K562 (cell line): ENCODE data around the gene KIF5A. TPM values are rescaled to one million over a fixed set of nuclear protein-coding genes. Genes with fewer than 3 reads are reported as not detected.
A peak's percentile ranks its signal among the peaks of the same experiment; 100 is the strongest.

Experiments used
- CREM ChIP-seq: IDR thresholded peaks from 2 replicates; pipeline ENCODE4 v1.6.1; 2014; ENCODE audit warnings: antibody characterized with exemption, low read depth
- FOXO4 ChIP-seq: fragments of 450-650 bp; formaldehyde crosslinking; IDR thresholded peaks from 2 replicates; pipeline ENCODE4 v1.4.0; 2020; ENCODE audit warnings: mild to moderate bottlenecking, moderate library complexity
- HDAC2 ChIP-seq: fragments of 450-650 bp; IDR thresholded peaks from 2 replicates; pipeline ENCODE4 v1.6.1; 2016; ENCODE audit warnings: mild to moderate bottlenecking
- HMG20A ChIP-seq: fragments of 450-650 bp; formaldehyde crosslinking; conservative IDR thresholded peaks from 2 replicates; pipeline ENCODE4 v1.4.0; 2020; ENCODE audit warnings: mild to moderate bottlenecking, mixed read lengths
- HMGN3 ChIP-seq: IDR thresholded peaks from 2 replicates; pipeline ENCODE4 v1.6.1; 2011; ENCODE audit warnings: borderline replicate concordance, low read depth, mild to moderate bottlenecking, mixed read lengths, low read length; ENCODE audit not compliant: insufficient read length; ENCODE audit errors: extremely low read depth
- MED1 ChIP-seq: sonication (generic); formaldehyde crosslinking; IDR thresholded peaks from 2 replicates; pipeline ENCODE4 v1.8.1; 2023; ENCODE audit warnings: missing genetic modification reagents, borderline replicate concordance
- MTA3 ChIP-seq: fragments of 450-650 bp; formaldehyde crosslinking; IDR thresholded peaks from 2 replicates; pipeline ENCODE4 v1.6.1; 2017; ENCODE audit warnings: mild to moderate bottlenecking, borderline replicate concordance
- NFIX ChIP-seq: fragments of 250-450 bp; sonication (Bioruptor Pico); IDR thresholded peaks from 2 replicates; pipeline ENCODE4 v1.4.0; 2020; ENCODE audit warnings: low read depth, mild to moderate bottlenecking, moderate library complexity
- NR2C1 ChIP-seq, 2 experiments: fragments of 450-650 bp; IDR thresholded peaks; 2 replicates each; pipeline ENCODE4 v1.6.1; 2017; ENCODE audit warnings: mild to moderate bottlenecking in 2 of 2, antibody characterized with exemption in 1 of 2, inconsistent platforms in 1 of 2, missing compliant biosample characterization in 1 of 2, missing genetic modification characterization in 1 of 2
- NRF1 ChIP-seq, 2 experiments: fragments of 450-650 bp; IDR thresholded peaks in 1 of 2; conservative IDR thresholded peaks in 1 of 2; 2 replicates each; pipeline ENCODE4 v1.6.1; 2014; ENCODE audit warnings: mild to moderate bottlenecking in 2 of 2
- PKNOX1 ChIP-seq: fragments of 450-650 bp; IDR thresholded peaks from 2 replicates; pipeline ENCODE4 v1.6.1; 2016
- RAD21 ChIP-seq, 2 experiments: fragments of 250-450 bp in 1 of 2; fragments of 450-650 bp in 1 of 2; sonication (Bioruptor Pico) in 1 of 2; formaldehyde crosslinking in 1 of 2; IDR thresholded peaks in 1 of 2; conservative IDR thresholded peaks in 1 of 2; 2 replicates each; pipeline versions ENCODE4 v1.4.0 to v1.8.0; 2020 to 2022; ENCODE audit warnings: mild to moderate bottlenecking in 2 of 2, moderate library complexity in 1 of 2
- RHOXF2B ChIP-seq: fragments of 250-450 bp; sonication (Bioruptor Pico); conservative IDR thresholded peaks from 2 replicates; pipeline ENCODE4 v1.5.1; 2021
- ZNF12 ChIP-seq: sonication (generic); formaldehyde crosslinking; IDR thresholded peaks from 2 replicates; pipeline ENCODE4 v1.4.0; 2020; ENCODE audit warnings: mild to moderate bottlenecking, missing genetic modification reagents
- ZNF253 ChIP-seq: fragments of 250-450 bp; sonication (Bioruptor Pico); conservative IDR thresholded peaks from 2 replicates; pipeline ENCODE4 v1.6.1; 2021; ENCODE audit warnings: mild to moderate bottlenecking
- ZNF561 ChIP-seq: fragments of 450-650 bp; formaldehyde crosslinking; conservative IDR thresholded peaks from 2 replicates; pipeline ENCODE4 v1.4.0; 2020; ENCODE audit warnings: mild to moderate bottlenecking, moderate library complexity
- ZNF75A ChIP-seq: fragments of 450-650 bp; formaldehyde crosslinking; IDR thresholded peaks from 2 replicates; pipeline ENCODE4 v1.4.0; 2020; ENCODE audit warnings: mild to moderate bottlenecking
- polyA plus RNA-seq, 8 experiments: library from polyadenylated mRNA; depleted of rRNA in 4 of 8; stranded (reverse) in 5 of 8; unstranded in 3 of 8; fragments of >200 nt; fragmentation: Nextera tagmentation in 2 of 8; fragmentation: Illumina TruSeq in 1 of 8; extraction: Ambion mirVana in 2 of 8; extraction: Trizol in 1 of 8; gene quantifications; 2 replicates each; pipeline versions ENCODE4 v1.2.1 to v1.2.3, GENCODE V29; 2011 to 2014; ENCODE audit warnings: inconsistent platforms in 1 of 8, missing spikeins in 1 of 8
- total RNA-seq, 7 experiments: library from RNA; depleted of rRNA in 6 of 7; stranded (reverse); fragments of >200 nt in 6 of 7; fragmentation: Illumina TruSeq in 2 of 7; extraction: Trizol in 2 of 7; gene quantifications; 2 replicates each; pipeline versions ENCODE4 v1.2.1 to v1.2.3, GENCODE V29; 2011 to 2021; ENCODE audit warnings: low replicate concordance in 1 of 7
- TF ChIP-seq, protein P1 (sequence below): fragments of 150-350 bp; IDR thresholded peaks from 2 replicates; pipeline ENCODE4 v1.6.1; 2014; ENCODE audit warnings: low read depth, mild to moderate bottlenecking, low read length, borderline replicate concordance
- TF ChIP-seq, protein P2 (sequence below): fragments of 450-650 bp; IDR thresholded peaks from 2 replicates; pipeline ENCODE4 v1.6.1; 2016; ENCODE audit warnings: mild to moderate bottlenecking

Gene KIF5A
- total and polyA plus RNA-seq, 9 of the 15 experiments (the other 6 are each of a cell fraction or from before 2014, with no cell fraction given), result 3.4 to 17.7 (median 8.0) TPM

DNA sequence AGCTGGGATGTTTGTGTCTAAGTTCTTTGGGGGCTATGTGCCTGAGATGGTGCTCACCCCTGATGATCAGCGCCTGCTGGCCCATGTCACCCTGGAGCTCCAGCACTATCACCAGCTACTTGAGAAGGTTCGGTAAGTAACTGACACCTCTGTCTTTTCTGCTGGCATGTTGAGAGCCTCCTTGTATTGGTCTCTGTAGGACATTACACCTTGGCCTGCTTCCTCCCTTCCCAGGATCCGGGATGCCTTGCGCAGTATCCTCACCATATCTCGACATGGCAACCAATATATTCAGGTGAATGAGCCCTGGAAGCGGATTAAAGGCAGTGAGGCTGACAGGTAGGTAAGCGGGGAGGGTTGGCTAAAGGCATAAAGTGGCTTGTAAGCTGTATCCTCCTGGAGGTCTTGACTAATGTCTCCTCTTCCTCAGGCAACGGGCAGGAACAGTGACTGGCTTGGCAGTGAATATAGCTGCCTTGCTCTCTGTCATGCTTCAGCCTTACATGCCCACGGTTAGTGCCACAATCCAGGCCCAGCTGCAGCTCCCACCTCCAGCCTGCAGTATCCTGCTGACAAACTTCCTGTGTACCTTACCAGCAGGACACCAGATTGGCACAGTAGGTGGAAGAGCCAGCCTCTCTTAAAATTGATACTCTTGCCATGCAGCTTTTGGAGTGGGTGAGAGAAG is 35.0 kb upstream of the KIF5A start (continued):
- TF ChIP-seq, protein P1, sequence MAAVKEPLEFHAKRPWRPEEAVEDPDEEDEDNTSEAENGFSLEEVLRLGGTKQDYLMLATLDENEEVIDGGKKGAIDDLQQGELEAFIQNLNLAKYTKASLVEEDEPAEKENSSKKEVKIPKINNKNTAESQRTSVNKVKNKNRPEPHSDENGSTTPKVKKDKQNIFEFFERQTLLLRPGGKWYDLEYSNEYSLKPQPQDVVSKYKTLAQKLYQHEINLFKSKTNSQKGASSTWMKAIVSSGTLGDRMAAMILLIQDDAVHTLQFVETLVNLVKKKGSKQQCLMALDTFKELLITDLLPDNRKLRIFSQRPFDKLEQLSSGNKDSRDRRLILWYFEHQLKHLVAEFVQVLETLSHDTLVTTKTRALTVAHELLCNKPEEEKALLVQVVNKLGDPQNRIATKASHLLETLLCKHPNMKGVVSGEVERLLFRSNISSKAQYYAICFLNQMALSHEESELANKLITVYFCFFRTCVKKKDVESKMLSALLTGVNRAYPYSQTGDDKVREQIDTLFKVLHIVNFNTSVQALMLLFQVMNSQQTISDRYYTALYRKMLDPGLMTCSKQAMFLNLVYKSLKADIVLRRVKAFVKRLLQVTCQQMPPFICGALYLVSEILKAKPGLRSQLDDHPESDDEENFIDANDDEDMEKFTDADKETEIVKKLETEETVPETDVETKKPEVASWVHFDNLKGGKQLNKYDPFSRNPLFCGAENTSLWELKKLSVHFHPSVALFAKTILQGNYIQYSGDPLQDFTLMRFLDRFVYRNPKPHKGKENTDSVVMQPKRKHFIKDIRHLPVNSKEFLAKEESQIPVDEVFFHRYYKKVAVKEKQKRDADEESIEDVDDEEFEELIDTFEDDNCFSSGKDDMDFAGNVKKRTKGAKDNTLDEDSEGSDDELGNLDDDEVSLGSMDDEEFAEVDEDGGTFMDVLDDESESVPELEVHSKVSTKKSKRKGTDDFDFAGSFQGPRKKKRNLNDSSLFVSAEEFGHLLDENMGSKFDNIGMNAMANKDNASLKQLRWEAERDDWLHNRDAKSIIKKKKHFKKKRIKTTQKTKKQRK, result no peak
- TF ChIP-seq HMGN3, result no peak
- no peak for TF ChIP-seq RAD21 (CRISPR knock-in tag; conservative IDR thresholded peaks at IDR 0.05 in 1 of 2, IDR thresholded peaks at IDR 0.05 in 1 of 2)
- TF ChIP-seq NR2C1 (IDR thresholded peaks at IDR 0.05), result no peak
- no peak for TF ChIP-seq NR2C1 (tag; IDR thresholded peaks at IDR 0.05)
- TF ChIP-seq MTA3, result peak; percentile 41; the same call in 1 of the 2 replicates
- TF ChIP-seq, protein P2, sequence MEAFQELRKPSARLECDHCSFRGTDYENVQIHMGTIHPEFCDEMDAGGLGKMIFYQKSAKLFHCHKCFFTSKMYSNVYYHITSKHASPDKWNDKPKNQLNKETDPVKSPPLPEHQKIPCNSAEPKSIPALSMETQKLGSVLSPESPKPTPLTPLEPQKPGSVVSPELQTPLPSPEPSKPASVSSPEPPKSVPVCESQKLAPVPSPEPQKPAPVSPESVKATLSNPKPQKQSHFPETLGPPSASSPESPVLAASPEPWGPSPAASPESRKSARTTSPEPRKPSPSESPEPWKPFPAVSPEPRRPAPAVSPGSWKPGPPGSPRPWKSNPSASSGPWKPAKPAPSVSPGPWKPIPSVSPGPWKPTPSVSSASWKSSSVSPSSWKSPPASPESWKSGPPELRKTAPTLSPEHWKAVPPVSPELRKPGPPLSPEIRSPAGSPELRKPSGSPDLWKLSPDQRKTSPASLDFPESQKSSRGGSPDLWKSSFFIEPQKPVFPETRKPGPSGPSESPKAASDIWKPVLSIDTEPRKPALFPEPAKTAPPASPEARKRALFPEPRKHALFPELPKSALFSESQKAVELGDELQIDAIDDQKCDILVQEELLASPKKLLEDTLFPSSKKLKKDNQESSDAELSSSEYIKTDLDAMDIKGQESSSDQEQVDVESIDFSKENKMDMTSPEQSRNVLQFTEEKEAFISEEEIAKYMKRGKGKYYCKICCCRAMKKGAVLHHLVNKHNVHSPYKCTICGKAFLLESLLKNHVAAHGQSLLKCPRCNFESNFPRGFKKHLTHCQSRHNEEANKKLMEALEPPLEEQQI, result no peak
- TF ChIP-seq CREM, result no peak
- no peak for TF ChIP-seq NFIX (CRISPR knock-in tag)
- no peak for TF ChIP-seq ZNF561 (CRISPR knock-in tag)
- TF ChIP-seq ZNF253 (CRISPR knock-in tag), result no peak
- no peak for TF ChIP-seq MED1
- no peak for TF ChIP-seq ZNF75A (CRISPR knock-in tag)
- 0 out of 2 replicates have a peak, but pooled peaks have one; percentile 24 for TF ChIP-seq RHOXF2B (CRISPR knock-in tag)
- no peak for TF ChIP-seq NRF1 (conservative IDR thresholded peaks at IDR 0.05 in 1 of 2, IDR thresholded peaks at IDR 0.05 in 1 of 2)
- no peak for TF ChIP-seq ZNF12
- no peak for TF ChIP-seq FOXO4
- TF ChIP-seq HDAC2, result no peak
- TF ChIP-seq HMG20A (CRISPR knock-in tag), result no peak
- no peak for TF ChIP-seq PKNOX1
